Heart right ventricle (tissue), 16 donors: ENCODE results near the gene LTBP1. TPM values are rescaled to one million over a fixed set of nuclear protein-coding genes. Genes with fewer than 3 reads are reported as not detected.

Experiments
- ATAC-seq, 8 donors: fragments of 200-7000 bp; cut with Tn5 transposase; one replicate each; pipeline ENCODE4 v1.9.1; 2020; ENCODE audit warnings: mild to moderate bottlenecking in 8 of 8, moderate library complexity in 8 of 8, moderate number of reproducible peaks in 1 of 8
- DNase-seq, 2 donors: peaks; one replicate each; pipeline ENCODE4 v3.0.0-alpha.2; 2020
- H3K27ac ChIP-seq, 10 donors: fragments of 200-600 bp; sonication (generic) in 2 of 10; one replicate each; pipeline versions ENCODE4 v1.5.0 to v1.8.0; 2020 to 2022; ENCODE audit warnings: mild to moderate bottlenecking in 3 of 10
- H3K27me3 ChIP-seq, 7 donors: fragments of 200-600 bp; one replicate each; pipeline ENCODE4 v1.8.0; 2021 to 2022; ENCODE audit warnings: mild to moderate bottlenecking in 2 of 7
- H3K36me3 ChIP-seq, 9 donors: fragments of 200-600 bp; sonication (generic) in 1 of 9; one replicate each; pipeline versions ENCODE4 v1.5.0 to v1.8.0; 2020 to 2022; ENCODE audit warnings: mild to moderate bottlenecking in 2 of 9
- H3K4me1 ChIP-seq, 9 donors: fragments of 200-600 bp; sonication (generic) in 1 of 9; one replicate each; pipeline versions ENCODE4 v1.5.0 to v1.8.0; 2020 to 2022; ENCODE audit warnings: mild to moderate bottlenecking in 4 of 9
- H3K4me3 ChIP-seq, 10 donors: fragments of 200-600 bp; sonication (generic) in 2 of 10; one replicate each; pipeline versions ENCODE4 v1.5.0 to v1.8.0; 2020 to 2022; ENCODE audit warnings: mild to moderate bottlenecking in 7 of 10, moderate library complexity in 2 of 10
- H3K9me3 ChIP-seq, 11 donors: fragments of 200-600 bp in 10 of 11; sonication (generic) in 2 of 11; one replicate each; pipeline versions ENCODE4 v1.5.0 to v1.8.0; 2013 to 2022; ENCODE audit warnings: mild to moderate bottlenecking in 2 of 11, control low read depth in 1 of 11, moderate library complexity in 1 of 11
- CTCF ChIP-seq, 9 donors: fragments of 200-600 bp; sonication (generic) in 2 of 9; IDR thresholded peaks; one replicate each; pipeline versions ENCODE4 v1.5.0 to v1.8.0; 2021 to 2022; ENCODE audit warnings: antibody characterized with exemption in 9 of 9, mild to moderate bottlenecking in 5 of 9, moderate library complexity in 1 of 9
- WGBS, 2 donors: extraction: QIAGEN DNeasy Blood & Tissue Kit; methylation state at CpG; one replicate each; pipeline ENCODE4 v1.1.7; 2013; ENCODE audit warnings: inconsistent platforms in 1 of 2; 5-methylcytosine and 5-hydroxymethylcytosine counted together
- intact Hi-C, 10 donors: fragments of 100-400 bp; cut with DNase I; formaldehyde crosslinking; loops; one replicate each; pipeline versions ENCODE4 v1.11.1 to v1.14.2; 2022
- polyA plus RNA-seq, 2 donors: library from polyadenylated mRNA; stranded (reverse); fragments of 200-250 nt; gene quantifications; one replicate each; pipeline ENCODE4 v1.2.3, GENCODE V29; 2013
- total RNA-seq, 10 donors: library from RNA; stranded (reverse); fragmentation: NEBNext Ultra II Directional in 3 of 10; extraction: Animal tissue kit (Norgen Biotek cat#: 25700) in 3 of 10; gene quantifications; one replicate each; pipeline versions ENCODE4 v1.2.1 to v1.2.4, GENCODE V29; 2021 to 2023
- donor health status: Arrhythmogenic right ventricular cardiomyopathy.
- donor health status: ischemic (EF 13 %, LVEDD 7.1; RV severe dilation, severe dysfunction).
- donor health status: healthy with polysubstance abuse.
- donor health status: DM: no; HTN: yes; CAD: no.
- donor health status: DM: no; HTN: no; CAD: no.
- donor health status: ischemic (EF 25% LVEDD 6.9; RV normal size, moderate dysfunction).
- donor health status: ischemic (EF 25% LVEDD 5.7; RV mildly dilated, moderate dysfunction).
- donor health status: healthy.
- donor health status: DM: yes; HTN: yes; CAD: no.
- donor health status: Ischemic cardiomyopathy.
- donor health status: ischemic (EF 35%, LVEDD 5.7; RV mildly dilated, moderate dysfunction).
- donor health status: nonischemic (EF 11% LVEDD 7.7; RV severe dilation, severe dysfunction).
- donor health status: DM: yes; HTN: yes; CAD: no.
- donor health status: PGD.
- donor health status: ischemic (EF 29% LVEDD 5.4; RV normal size, mild dysfunction).
- donor health status: nonischemic (EF 23%, LVEDD 6.1; RV moderate dilation, normal function).

LTBP1 gene
- total and polyA plus RNA-seq, 12 donors: 22.4 to 164 (median 84.3) TPM

GRCh38 chr2:33291278-33292013 lies 344.7 kb downstream of the LTBP1 start:
- H3K9me3 ChIP-seq: no peaks in the 10 kb centered on the region
- peak; percentile 55 to 78 (median 72) for ATAC-seq
- whole genome bisulfite sequencing, 2 donors: 21 to 24% methylated on average over 7 of the region's 7 CpGs
- peak overlapping the region in 7 of 10 donors; percentile 8 to 36 (median 34) for H3K4me3 ChIP-seq
- no peak for DNase-seq
- intact Hi-C loops: loop anchor here in 1 of 10 donors (5.0 kb wide), 1 partner anchor 81 kb away; no protein-coding TSS in a partner anchor
- H3K36me3 ChIP-seq: peaks cover 0 to 51% (median 0%) of the 10 kb centered on the region in 9 donors
- no peaks in the 10 kb centered on the region for H3K27me3 ChIP-seq
- H3K27ac ChIP-seq: peak overlapping the region; percentile 10 to 81 (median 59)
- H3K4me1 ChIP-seq: peaks cover 0 to 43% (median 33%) of the 10 kb centered on the region in 9 donors
- no peak for TF ChIP-seq CTCF (IDR thresholded peaks at IDR 0.05)

GRCh38 chr2:33292063-33292462 lies 345.3 kb downstream of the LTBP1 start:
- no peaks in the 10 kb centered on the region for H3K9me3 ChIP-seq
- peaks cover 0 to 46% (median 0%) of the 10 kb centered on the region in 9 donors for H3K36me3 ChIP-seq
- ATAC-seq: peak in 2 of 8 donors; percentile 5 to 11
- DNase-seq: no peak
- intact Hi-C loops: loop anchor here in 1 of 10 donors (5.0 kb wide), 1 partner anchor 80 kb away; no protein-coding TSS in a partner anchor
- peaks cover 0 to 49% (median 39%) of the 10 kb centered on the region in 9 donors for H3K4me1 ChIP-seq
- no peaks in the 10 kb centered on the region for H3K27me3 ChIP-seq
- H3K27ac ChIP-seq: peak overlapping the region in 9 of 10 donors; percentile 29 to 81 (median 62)
- H3K4me3 ChIP-seq: peak overlapping the region in 5 of 10 donors; percentile 8 to 36 (median 34)
- TF ChIP-seq CTCF (IDR thresholded peaks at IDR 0.05): no peak
- 76 to 81% methylated on average over 2 of the region's 2 CpGs for WGBS, 2 donors

- DNase-seq: no peak
- 68 to 70% methylated on average over 11 of the region's 11 CpGs for WGBS, 2 donors
- no peaks in the 10 kb centered on the region for H3K27me3 ChIP-seq
- peak in 3 of 8 donors; percentile 35 to 58 (median 36) for ATAC-seq
- H3K27ac ChIP-seq: peak overlapping the region in 6 of 10 donors; percentile 31 to 81 (median 64)
- no peaks in the 10 kb centered on the region for H3K9me3 ChIP-seq
- intact Hi-C loops: loop anchor here in 1 of 10 donors (5.0 kb wide), 1 partner anchor 79 kb away; no protein-coding TSS in a partner anchor
- no peak overlapping the region for H3K4me3 ChIP-seq
- H3K36me3 ChIP-seq: peaks cover 0 to 38% (median 0%) of the 10 kb centered on the region in 9 donors
- H3K4me1 ChIP-seq: peaks cover 0 to 59% (median 49%) of the 10 kb centered on the region in 9 donors
- TF ChIP-seq CTCF (IDR thresholded peaks at IDR 0.05): no peak
Observed at GRCh38 chr2:33292981-33293595, 346.3 kb downstream of the LTBP1 start.

- Histone ChIP-seq H3K4me1 (peaks cover 0 to 31% (median 26%) of the 10 kb centered on the region in 9 donors), H3K4me3 (no peak overlapping the region), H3K9me3 (no peaks in the 10 kb centered on the region), H3K27me3 (no peaks in the 10 kb centered on the region), H3K27ac (peak overlapping the region in 6 of 10 donors; percentile 36 to 54 (median 41)), H3K36me3 (peaks cover 0 to 51% (median 0%) of the 10 kb centered on the region in 9 donors)
- no peak for TF ChIP-seq CTCF (IDR thresholded peaks at IDR 0.05)
- no peak for DNase-seq
- WGBS, 2 donors: 52 to 54% methylated on average over 3 of the region's 3 CpGs
- peak in 3 of 8 donors; percentile 31 to 50 (median 36) for ATAC-seq
- intact Hi-C loops: loop anchor here in 1 of 10 donors (5.0 kb wide), 1 partner anchor 144 kb away; no protein-coding TSS in a partner anchor
Observed at GRCh38 chr2:33298233-33298632, 351.5 kb downstream of the LTBP1 start.
